T-helper 2 cell treated with Interferon-gamma antibody and Interleukin-4, amounts not matched to agents 5 μg/mL and 100 μg/mL, for 36 hours (primary cell): ENCODE data around the gene CLIP3.
"Not testable (repeated sequence)": the region's sequence is repeated elsewhere in the genome, so short reads cannot be mapped to it uniquely, and the experiment has no call there.

Experiments used
- DNase-seq: peaks from one replicate; pipeline ENCODE4 v3.0.0; 2021; ENCODE audit warnings: low spot score
- H3K27ac Mint-ChIP-seq: one replicate; pipeline ENCODE4 v1.8.0; 2021; ENCODE audit warnings: mild to moderate bottlenecking, mixed read lengths
- H3K27me3 Mint-ChIP-seq: one replicate; pipeline ENCODE4 v1.8.0; 2021; ENCODE audit warnings: low read depth, mixed read lengths
- H3K36me3 Mint-ChIP-seq: one replicate; pipeline ENCODE4 v1.8.0; 2021; ENCODE audit warnings: low read depth, mixed read lengths
- H3K4me1 Mint-ChIP-seq: one replicate; pipeline ENCODE4 v1.8.0; 2021; ENCODE audit warnings: low read depth, mixed read lengths
- H3K4me3 Mint-ChIP-seq: one replicate; pipeline ENCODE4 v1.8.0; 2022; ENCODE audit warnings: mild to moderate bottlenecking, moderate library complexity, mixed read lengths
- H3K9me3 Mint-ChIP-seq: one replicate; pipeline ENCODE4 v1.8.0; 2021; ENCODE audit warnings: mixed read lengths

Gene CLIP3

GRCh38 chr19:36032251-36033104 lies at the start of gene CLIP3:
Gene CLIP3, minus strand, starts transcription at chr19:36032873. Its CDS starts 516 bp downstream, at chr19:36032357.
- Mint-ChIP-seq H3K27me3 (no peaks in the 10 kb centered on the region), H3K36me3 (peaks cover 34% of the 10 kb centered on the region), H3K4me3 (peak within 1 kb of the TSS; percentile 66), H3K27ac (no peak within 1 kb of the TSS), H3K9me3 (no peaks in the 10 kb centered on the region), H3K4me1 (peaks cover 34% of the 10 kb centered on the region)
- DNase-seq: peak; percentile 27

GRCh38 chr19:36081894-36082293 lies 49.2 kb upstream of the CLIP3 start:
- H3K9me3 Mint-ChIP-seq: no peaks in the 10 kb centered on the region
- H3K4me1 Mint-ChIP-seq: peaks cover 2% of the 10 kb centered on the region
- no peak for DNase-seq
- no peaks in the 10 kb centered on the region for H3K27me3 Mint-ChIP-seq
- H3K4me3 Mint-ChIP-seq: no peak overlapping the region
- peaks cover 55% of the 10 kb centered on the region for H3K36me3 Mint-ChIP-seq
- no peak overlapping the region for H3K27ac Mint-ChIP-seq

- no peaks in the 10 kb centered on the region for H3K27me3 Mint-ChIP-seq
- peaks cover 53% of the 10 kb centered on the region for H3K36me3 Mint-ChIP-seq
- H3K4me3 Mint-ChIP-seq: no peak overlapping the region
- H3K4me1 Mint-ChIP-seq: peaks cover 2% of the 10 kb centered on the region
- no peak overlapping the region for H3K27ac Mint-ChIP-seq
- no peaks in the 10 kb centered on the region for H3K9me3 Mint-ChIP-seq
- no peak for DNase-seq
These were observed 48.7 kb upstream of the CLIP3 start for GRCh38 chr19:36081385-36081784.

- peaks cover 50% of the 10 kb centered on the region for H3K36me3 Mint-ChIP-seq
- DNase-seq: no peak
- no peak overlapping the region for H3K27ac Mint-ChIP-seq
- H3K4me3 Mint-ChIP-seq: no peak overlapping the region
- no peaks in the 10 kb centered on the region for H3K27me3 Mint-ChIP-seq
- H3K9me3 Mint-ChIP-seq: no peaks in the 10 kb centered on the region
- peaks cover 2% of the 10 kb centered on the region for H3K4me1 Mint-ChIP-seq
These were observed 46.8 kb upstream of the CLIP3 start for GRCh38 chr19:36079389-36079945.

GRCh38 chr19:36073121-36073876 lies 40.6 kb upstream of the CLIP3 start:
- Mint-ChIP-seq H3K27ac (no peak overlapping the region), H3K4me1 (no peaks in the 10 kb centered on the region), H3K9me3 (no peaks in the 10 kb centered on the region), H3K27me3 (no peaks in the 10 kb centered on the region), H3K4me3 (no peak overlapping the region), H3K36me3 (peaks cover 50% of the 10 kb centered on the region)
- no peak for DNase-seq

- Mint-ChIP-seq H3K36me3 (peaks cover 56% of the 10 kb centered on the region), H3K27me3 (no peaks in the 10 kb centered on the region), H3K4me3 (no peak overlapping the region), H3K9me3 (no peaks in the 10 kb centered on the region), H3K27ac (no peak overlapping the region), H3K4me1 (no peaks in the 10 kb centered on the region)
- DNase-seq: no peak
These were observed 39.4 kb upstream of the CLIP3 start for GRCh38 chr19:36072081-36072480.

GRCh38 chr19:36068810-36069499 lies 36.3 kb upstream of the CLIP3 start:
- not testable (repeated sequence) for H3K4me1 Mint-ChIP-seq, DNase-seq, H3K4me3 Mint-ChIP-seq, H3K9me3 Mint-ChIP-seq, H3K27me3 Mint-ChIP-seq, H3K27ac Mint-ChIP-seq
- H3K36me3 Mint-ChIP-seq: peaks cover 55% of the 10 kb centered on the region

- no peaks in the 10 kb centered on the region for H3K4me1 Mint-ChIP-seq
- no peaks in the 10 kb centered on the region for H3K27me3 Mint-ChIP-seq
- no peaks in the 10 kb centered on the region for H3K9me3 Mint-ChIP-seq
- H3K36me3 Mint-ChIP-seq: peaks cover 48% of the 10 kb centered on the region
- H3K27ac Mint-ChIP-seq: no peak overlapping the region
- DNase-seq: no peak
- H3K4me3 Mint-ChIP-seq: no peak overlapping the region
These were observed 35.0 kb upstream of the CLIP3 start for GRCh38 chr19:36067681-36068080.

GRCh38 chr19:36064826-36065225 lies 32.2 kb upstream of the CLIP3 start:
- no peak for DNase-seq
- no peaks in the 10 kb centered on the region for H3K4me1 Mint-ChIP-seq
- peaks cover 37% of the 10 kb centered on the region for H3K36me3 Mint-ChIP-seq
- no peaks in the 10 kb centered on the region for H3K27me3 Mint-ChIP-seq
- H3K4me3 Mint-ChIP-seq: no peak overlapping the region
- H3K27ac Mint-ChIP-seq: no peak overlapping the region
- no peaks in the 10 kb centered on the region for H3K9me3 Mint-ChIP-seq

GRCh38 chr19:36061367-36061766 lies 28.7 kb upstream of the CLIP3 start:
- Mint-ChIP-seq H3K36me3 (peaks cover 31% of the 10 kb centered on the region), H3K9me3 (no peaks in the 10 kb centered on the region), H3K4me3 (no peak overlapping the region), H3K27me3 (no peaks in the 10 kb centered on the region), H3K27ac (no peak overlapping the region), H3K4me1 (peaks cover 13% of the 10 kb centered on the region)
- no peak for DNase-seq

- Mint-ChIP-seq H3K9me3 (no peaks in the 10 kb centered on the region), H3K4me1 (peaks cover 19% of the 10 kb centered on the region), H3K36me3 (peaks cover 33% of the 10 kb centered on the region), H3K4me3 (no peak overlapping the region), H3K27me3 (no peaks in the 10 kb centered on the region), H3K27ac (no peak overlapping the region)
- DNase-seq: no peak
These were observed 27.8 kb upstream of the CLIP3 start for GRCh38 chr19:36060430-36060829.

- no peaks in the 10 kb centered on the region for H3K9me3 Mint-ChIP-seq
- H3K4me1 Mint-ChIP-seq: peaks cover 20% of the 10 kb centered on the region
- peaks cover 26% of the 10 kb centered on the region for H3K36me3 Mint-ChIP-seq
- no peak overlapping the region for H3K4me3 Mint-ChIP-seq
- no peak overlapping the region for H3K27ac Mint-ChIP-seq
- H3K27me3 Mint-ChIP-seq: no peaks in the 10 kb centered on the region
- DNase-seq: no peak
These were observed 26.7 kb upstream of the CLIP3 start for GRCh38 chr19:36059180-36059910.

- H3K4me1 Mint-ChIP-seq: peaks cover 20% of the 10 kb centered on the region
- H3K9me3 Mint-ChIP-seq: no peaks in the 10 kb centered on the region
- peaks cover 24% of the 10 kb centered on the region for H3K36me3 Mint-ChIP-seq
- DNase-seq: no peak
- no peak overlapping the region for H3K4me3 Mint-ChIP-seq
- no peaks in the 10 kb centered on the region for H3K27me3 Mint-ChIP-seq
- H3K27ac Mint-ChIP-seq: no peak overlapping the region
These were observed 26.0 kb upstream of the CLIP3 start for GRCh38 chr19:36058481-36059179.
